Thoracic aorta (tissue), 2 donors: ENCODE data around the gene VTN. TPM values are rescaled to one million over a fixed set of nuclear protein-coding genes. Genes with fewer than 3 reads are reported as not detected.

Source experiments
- ATAC-seq: fragments of 150-250 bp; one replicate; pipeline ENCODE4 v1.8.0; 2017; ENCODE audit warnings: low read depth; ENCODE audit not compliant: insufficient number of reproducible peaks, low FRiP score
- DNase-seq: peaks from one replicate; pipeline ENCODE4 v3.0.0-alpha.2; 2020; ENCODE audit warnings: low spot score
- H3K27ac ChIP-seq, 2 donors: fragments of 200-600 bp; sonication (generic); 1 replicate in 1 of 2; 2 replicates in 1 of 2; pipeline ENCODE4 v1.5.1; 2016; ENCODE audit warnings: mild to moderate bottlenecking in 2 of 2, moderate library complexity in 2 of 2
- H3K27me3 ChIP-seq: fragments of 200-600 bp; sonication (generic); replicated peaks from 2 replicates; pipeline ENCODE4 v1.6.0; 2016; ENCODE audit warnings: mild to moderate bottlenecking; ENCODE audit not compliant: insufficient read depth
- H3K36me3 ChIP-seq: fragments of 200-600 bp; sonication (generic); one replicate; pipeline ENCODE4 v1.5.1; 2016
- H3K4me1 ChIP-seq, 2 donors: fragments of 200-600 bp; sonication (generic); 1 replicate in 1 of 2; 2 replicates in 1 of 2; pipeline versions ENCODE4 v1.5.1 to v1.6.0; 2016; ENCODE audit warnings: low read depth in 2 of 2, mild to moderate bottlenecking in 1 of 2; ENCODE audit not compliant: control insufficient read depth in 1 of 2
- H3K4me3 ChIP-seq: fragments of 200-600 bp; sonication (generic); 2 replicates; pipeline ENCODE4 v1.5.1; 2016; ENCODE audit warnings: mild to moderate bottlenecking
- H3K9me3 ChIP-seq: fragments of 200-600 bp; sonication (generic); 2 replicates; pipeline ENCODE4 v1.5.1; 2016
- total RNA-seq, 2 donors: library from RNA; depleted of rRNA; stranded (reverse); fragments of >200 nt; gene quantifications; one replicate each; pipeline versions ENCODE4 v1.1.0 to v1.2.3, GENCODE V29; 2016
- TF ChIP-seq, protein P1 (sequence below): fragments of 200-600 bp; sonication (generic); IDR thresholded peaks from one replicate; pipeline ENCODE4 v1.5.1; 2019; ENCODE audit warnings: antibody characterized with exemption

Gene VTN
- total RNA-seq, 2 donors from 2014 or later: 1.1 to 3.1 TPM

DNA sequence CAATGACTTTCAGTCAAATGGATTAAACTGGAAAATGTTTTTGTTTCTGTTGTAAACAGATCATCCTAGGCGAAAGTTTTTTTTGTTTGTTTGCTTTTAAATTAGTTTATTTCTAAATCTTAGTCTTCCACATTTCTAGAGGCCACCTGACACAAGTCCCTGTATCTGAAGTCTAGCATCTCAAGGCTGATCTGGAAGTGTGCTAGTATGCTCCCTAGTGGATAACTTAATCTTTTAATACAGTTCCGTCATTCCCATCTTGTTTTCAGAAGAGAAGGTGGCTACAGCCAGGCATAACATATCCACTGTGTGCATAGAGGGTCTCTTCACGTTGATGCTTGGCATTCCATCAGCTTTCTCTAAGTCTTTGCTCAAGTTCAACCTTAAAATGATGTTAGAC, 42.4 kb downstream of the VTN start:
- H3K9me3 ChIP-seq: no peaks in the 10 kb centered on the region
- ATAC-seq: no peak
- peaks cover 13% of the 10 kb centered on the region for H3K36me3 ChIP-seq
- H3K27me3 ChIP-seq: no peaks in the 10 kb centered on the region
- H3K27ac ChIP-seq: no peak overlapping the region
- DNase-seq: no peak
- no peak overlapping the region for H3K4me3 ChIP-seq
- no peaks in the 10 kb centered on the region for H3K4me1 ChIP-seq
- TF ChIP-seq, protein P1, sequence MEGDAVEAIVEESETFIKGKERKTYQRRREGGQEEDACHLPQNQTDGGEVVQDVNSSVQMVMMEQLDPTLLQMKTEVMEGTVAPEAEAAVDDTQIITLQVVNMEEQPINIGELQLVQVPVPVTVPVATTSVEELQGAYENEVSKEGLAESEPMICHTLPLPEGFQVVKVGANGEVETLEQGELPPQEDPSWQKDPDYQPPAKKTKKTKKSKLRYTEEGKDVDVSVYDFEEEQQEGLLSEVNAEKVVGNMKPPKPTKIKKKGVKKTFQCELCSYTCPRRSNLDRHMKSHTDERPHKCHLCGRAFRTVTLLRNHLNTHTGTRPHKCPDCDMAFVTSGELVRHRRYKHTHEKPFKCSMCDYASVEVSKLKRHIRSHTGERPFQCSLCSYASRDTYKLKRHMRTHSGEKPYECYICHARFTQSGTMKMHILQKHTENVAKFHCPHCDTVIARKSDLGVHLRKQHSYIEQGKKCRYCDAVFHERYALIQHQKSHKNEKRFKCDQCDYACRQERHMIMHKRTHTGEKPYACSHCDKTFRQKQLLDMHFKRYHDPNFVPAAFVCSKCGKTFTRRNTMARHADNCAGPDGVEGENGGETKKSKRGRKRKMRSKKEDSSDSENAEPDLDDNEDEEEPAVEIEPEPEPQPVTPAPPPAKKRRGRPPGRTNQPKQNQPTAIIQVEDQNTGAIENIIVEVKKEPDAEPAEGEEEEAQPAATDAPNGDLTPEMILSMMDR: no peak

GRCh38 chr17:28327031-28327607, 43.0 kb downstream of the VTN start:
- Histone ChIP-seq H3K9me3 (no peaks in the 10 kb centered on the region), H3K4me3 (no peak overlapping the region), H3K27ac (no peak overlapping the region), H3K36me3 (peaks cover 13% of the 10 kb centered on the region), H3K4me1 (no peaks in the 10 kb centered on the region), H3K27me3 (no peaks in the 10 kb centered on the region)
- no peak for ATAC-seq
- TF ChIP-seq, protein P1: no peak
- DNase-seq: no peak

DNA sequence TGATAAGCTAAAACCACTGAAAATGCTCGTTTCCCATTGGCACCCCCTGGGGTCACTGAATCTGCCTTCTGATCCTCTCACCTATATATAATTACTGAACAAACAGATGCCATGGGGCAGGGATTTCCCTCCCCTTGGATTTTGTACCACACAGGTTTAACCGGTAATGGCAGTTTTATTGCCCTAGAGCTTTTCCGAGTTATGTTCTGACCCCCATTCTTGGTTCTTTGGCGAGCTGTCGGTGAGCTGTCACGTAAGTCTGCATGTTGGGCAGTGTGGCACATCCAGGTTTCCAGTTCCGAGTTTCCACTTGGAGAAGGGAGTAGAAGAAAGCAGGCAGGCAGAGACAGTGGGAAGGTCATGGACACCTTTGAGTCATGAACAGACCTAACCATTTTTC, 44.0 kb downstream of the VTN start:
- TF ChIP-seq, protein P1: no peak
- Histone ChIP-seq H3K27me3 (no peaks in the 10 kb centered on the region), H3K4me1 (no peaks in the 10 kb centered on the region), H3K36me3 (peaks cover 13% of the 10 kb centered on the region), H3K27ac (no peak overlapping the region), H3K4me3 (no peak overlapping the region), H3K9me3 (no peaks in the 10 kb centered on the region)
- no peak for ATAC-seq
- no peak for DNase-seq

DNA sequence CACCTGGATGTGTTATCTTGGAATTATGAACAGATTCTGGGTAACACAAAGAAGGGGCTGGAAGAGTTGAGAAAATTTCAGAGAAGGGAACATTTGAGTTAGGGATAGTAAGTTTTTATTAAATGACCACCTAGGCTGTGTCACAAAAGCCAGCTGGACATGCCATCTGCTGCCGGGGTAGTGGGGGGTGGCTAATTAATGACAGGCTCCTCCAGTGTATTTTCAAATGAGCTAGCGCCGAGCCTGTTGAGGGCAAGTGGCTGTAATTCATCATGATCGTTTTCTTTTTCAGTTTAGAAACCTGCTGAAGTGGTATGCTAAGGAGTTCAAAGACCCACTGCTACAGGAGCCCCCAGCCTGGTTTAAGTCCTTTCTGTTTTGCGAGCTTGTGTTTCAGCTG, 44.9 kb downstream of the VTN start:
- Histone ChIP-seq H3K4me3 (no peak overlapping the region), H3K4me1 (no peaks in the 10 kb centered on the region), H3K36me3 (peaks cover 8% of the 10 kb centered on the region), H3K27ac (no peak overlapping the region), H3K9me3 (no peaks in the 10 kb centered on the region), H3K27me3 (no peaks in the 10 kb centered on the region)
- DNase-seq (no peak), ATAC-seq (no peak)
- TF ChIP-seq, protein P1: no peak

DNA sequence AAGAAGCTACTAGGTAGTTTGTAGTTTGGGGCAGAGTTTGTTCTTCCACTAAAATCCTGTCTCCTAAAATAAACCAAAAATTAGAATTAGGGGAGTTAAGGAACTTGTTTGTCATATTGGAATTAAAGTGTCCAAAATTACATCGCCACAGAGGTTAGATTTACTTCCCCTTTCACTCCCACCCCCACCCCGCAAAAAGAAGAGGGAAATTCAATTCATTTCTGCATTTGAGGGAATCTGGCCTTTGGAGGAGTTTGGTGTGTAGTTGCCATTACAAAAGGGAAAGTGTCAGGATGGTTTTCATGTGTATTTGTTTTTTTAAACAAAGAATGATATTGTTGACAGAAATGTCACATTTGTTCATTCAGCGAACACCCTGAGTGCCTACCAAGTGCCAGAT, 45.3 kb downstream of the VTN start:
- DNase-seq (no peak), ATAC-seq (no peak)
- no peak overlapping the region for H3K27ac ChIP-seq
- no peaks in the 10 kb centered on the region for H3K27me3 ChIP-seq
- H3K9me3 ChIP-seq: no peaks in the 10 kb centered on the region
- TF ChIP-seq, protein P1: no peak
- peaks cover 7% of the 10 kb centered on the region for H3K36me3 ChIP-seq
- no peak overlapping the region for H3K4me3 ChIP-seq
- H3K4me1 ChIP-seq: peaks cover 0 to 2% of the 10 kb centered on the region in 2 donors
